ENCODE data around the gene SEMA6B.

SEMA6B gene

DNA sequence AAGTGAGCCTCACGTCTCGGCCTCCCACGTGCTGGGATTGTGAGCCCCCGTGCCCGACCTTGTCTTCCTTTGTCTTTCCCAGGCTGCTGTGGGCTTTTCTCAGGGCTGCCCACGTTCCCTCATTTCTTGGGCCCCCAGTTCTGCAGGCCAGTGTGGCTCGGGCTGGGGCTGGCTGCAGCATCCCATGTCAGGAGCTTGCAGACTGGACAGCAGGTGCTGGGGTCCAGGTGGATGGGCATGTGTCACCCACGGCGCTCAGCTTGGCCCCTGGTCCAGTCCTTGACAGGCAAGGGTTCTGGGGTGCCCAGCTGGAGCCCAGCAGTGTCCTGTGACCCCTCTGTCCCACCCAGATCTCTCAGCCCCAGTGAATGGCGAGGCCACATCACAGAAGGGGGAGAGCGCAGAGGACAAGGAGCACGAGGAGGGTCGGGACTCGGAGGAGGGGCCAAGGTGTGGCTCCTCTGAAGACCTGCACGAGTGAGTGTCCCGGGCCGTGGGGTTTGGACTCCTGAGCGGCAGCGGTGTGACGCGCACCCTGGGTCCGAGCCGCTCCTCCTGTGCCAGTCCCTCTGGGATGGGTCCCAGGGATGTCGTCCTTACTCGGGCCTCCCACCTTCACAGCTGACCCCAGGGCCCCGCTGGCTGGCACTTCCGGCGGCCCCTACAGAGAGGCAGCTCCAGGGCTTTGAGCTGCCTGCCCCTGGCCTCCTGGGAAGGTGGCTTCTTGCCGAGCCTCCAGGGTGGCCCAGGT, 58.5 kb downstream of the SEMA6B start:
- Mint-ChIP-seq H3K36me3 (ENCODE audit: low read depth) (peaks cover 7% of the 10 kb centered on the region), H3K4me3 (no peak overlapping the region), H3K9me3 (no peaks in the 10 kb centered on the region), H3K27me3 (ENCODE audit: low read depth) (no peaks in the 10 kb centered on the region), H3K27ac (no peak overlapping the region), H3K4me1 (ENCODE audit: low read depth) (peaks cover 2% of the 10 kb centered on the region)

DNA sequence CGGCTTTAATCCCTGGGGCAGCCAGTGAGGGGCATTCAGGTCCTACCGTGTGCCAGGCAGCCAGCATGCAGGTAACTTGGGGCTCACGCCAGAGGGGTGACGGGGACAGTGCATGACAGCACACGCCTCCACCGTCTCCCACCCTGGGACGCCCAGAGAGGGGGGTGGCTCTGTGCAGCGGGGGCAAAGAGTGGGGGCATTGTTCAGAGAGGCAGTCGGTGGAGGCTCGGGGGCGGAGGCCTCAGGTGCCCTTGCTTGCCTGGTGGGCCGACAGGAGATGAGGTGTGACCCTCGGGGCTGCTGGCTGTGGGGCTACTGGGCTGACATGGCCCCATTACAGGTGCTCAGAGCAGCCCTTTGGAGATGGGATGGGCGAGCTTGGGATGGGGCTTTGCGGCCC, 59.6 kb downstream of the SEMA6B start:
- Mint-ChIP-seq H3K27me3 (ENCODE audit: low read depth) (no peaks in the 10 kb centered on the region), H3K27ac (no peak overlapping the region), H3K4me1 (ENCODE audit: low read depth) (no peaks in the 10 kb centered on the region), H3K36me3 (ENCODE audit: low read depth) (peaks cover 2% of the 10 kb centered on the region), H3K9me3 (no peaks in the 10 kb centered on the region), H3K4me3 (no peak overlapping the region)

DNA sequence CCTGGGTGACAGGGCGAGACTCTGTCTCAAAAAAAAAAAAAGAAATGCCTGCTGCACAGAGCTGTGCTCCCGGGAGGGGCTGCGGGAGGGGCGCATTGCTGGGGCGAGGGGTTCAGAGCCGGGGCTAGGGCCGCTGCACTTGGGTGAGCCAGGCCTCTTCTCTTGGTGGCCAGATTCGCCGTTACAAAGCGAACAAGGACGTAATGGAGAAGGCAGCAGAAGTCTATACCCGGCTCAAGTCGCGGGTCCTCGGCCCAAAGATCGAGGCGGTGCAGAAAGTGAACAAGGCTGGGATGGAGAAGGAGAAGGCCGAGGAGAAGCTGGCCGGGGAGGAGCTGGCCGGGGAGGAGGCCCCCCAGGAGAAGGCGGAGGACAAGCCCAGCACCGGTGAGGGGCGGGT, 60.2 kb downstream of the SEMA6B start:
- H3K4me1 Mint-ChIP-seq (ENCODE audit: low read depth), result no peaks in the 10 kb centered on the region
- H3K36me3 Mint-ChIP-seq (ENCODE audit: low read depth), result peaks cover 2% of the 10 kb centered on the region
- no peak overlapping the region for H3K4me3 Mint-ChIP-seq
- no peaks in the 10 kb centered on the region for H3K9me3 Mint-ChIP-seq
- H3K27me3 Mint-ChIP-seq (ENCODE audit: low read depth), result no peaks in the 10 kb centered on the region
- H3K27ac Mint-ChIP-seq, result no peak overlapping the region

DNA sequence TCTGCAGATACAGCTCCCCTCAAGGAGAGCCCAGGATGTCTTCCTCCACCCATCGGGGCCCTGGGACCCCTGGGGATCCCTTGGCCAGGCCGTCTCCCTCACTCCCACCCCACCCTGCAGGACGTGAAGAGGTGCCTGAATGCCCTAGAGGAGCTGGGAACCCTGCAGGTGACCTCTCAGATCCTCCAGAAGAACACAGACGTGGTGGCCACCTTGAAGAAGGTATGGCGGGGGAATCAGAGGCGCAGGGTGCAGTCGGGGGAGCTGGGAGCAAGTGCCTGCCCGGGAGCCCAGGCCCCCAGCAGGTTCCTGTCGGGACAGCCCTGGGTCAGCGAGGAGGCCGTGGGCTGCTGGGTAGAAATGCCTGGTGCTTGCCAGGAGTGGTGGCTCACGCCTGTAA, 60.8 kb downstream of the SEMA6B start:
- peaks cover 2% of the 10 kb centered on the region for H3K36me3 Mint-ChIP-seq (ENCODE audit: low read depth)
- no peak overlapping the region for H3K4me3 Mint-ChIP-seq
- no peaks in the 10 kb centered on the region for H3K27me3 Mint-ChIP-seq (ENCODE audit: low read depth)
- H3K4me1 Mint-ChIP-seq (ENCODE audit: low read depth), result no peaks in the 10 kb centered on the region
- no peak overlapping the region for H3K27ac Mint-ChIP-seq
- H3K9me3 Mint-ChIP-seq, result no peaks in the 10 kb centered on the region

DNA sequence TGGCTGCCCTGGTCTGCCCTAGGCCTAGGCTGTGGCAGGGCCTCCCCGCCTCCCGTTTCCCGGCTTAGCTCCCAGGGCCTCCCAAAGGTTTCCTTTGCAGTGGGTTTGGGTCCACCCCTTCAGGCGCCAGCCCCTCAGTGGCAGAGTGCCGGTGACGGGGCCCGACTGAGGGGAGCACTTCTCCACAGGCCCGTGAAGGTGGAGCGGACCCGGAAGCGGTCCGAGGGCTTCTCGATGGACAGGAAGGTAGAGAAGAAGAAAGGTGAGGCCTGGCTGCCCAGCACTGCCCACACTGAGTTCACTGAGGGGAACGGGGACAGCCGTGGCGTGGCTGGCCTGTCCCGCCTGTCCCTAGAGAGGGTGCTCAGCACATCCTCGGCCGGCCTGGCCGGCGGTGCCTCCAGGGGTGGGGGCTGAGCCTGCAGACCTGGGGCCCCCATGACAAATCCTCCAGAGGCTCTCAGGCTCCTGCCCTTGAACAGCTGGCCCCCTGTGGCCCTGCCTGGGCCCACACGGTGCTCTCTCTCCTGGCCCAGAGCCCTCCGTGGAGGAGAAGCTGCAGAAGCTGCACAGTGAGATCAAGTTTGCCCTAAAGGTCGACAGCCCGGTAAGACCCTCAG, 61.6 kb downstream of the SEMA6B start:
- Mint-ChIP-seq H3K27me3 (ENCODE audit: low read depth) (no peaks in the 10 kb centered on the region), H3K27ac (no peak overlapping the region), H3K4me3 (no peak overlapping the region)

DNA sequence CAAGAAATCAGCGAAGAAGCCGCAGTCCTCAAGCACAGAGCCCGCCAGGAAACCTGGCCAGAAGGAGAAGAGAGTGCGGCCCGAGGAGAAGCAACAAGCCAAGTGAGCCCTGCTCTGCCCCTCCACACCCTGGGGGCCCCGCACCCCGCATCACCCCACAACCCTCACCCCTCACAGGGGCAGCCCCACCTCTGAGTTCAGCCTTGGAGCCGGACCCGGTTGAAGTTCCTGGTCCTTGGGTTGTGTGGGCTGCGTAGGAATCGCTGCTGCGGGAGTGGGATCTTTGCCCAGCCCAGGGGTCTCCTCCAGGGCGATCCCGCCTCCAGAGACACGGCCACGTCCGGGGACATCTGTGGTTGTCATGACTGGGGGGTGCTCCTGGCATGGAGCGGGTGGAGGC, 63.2 kb downstream of the SEMA6B start:
- H3K9me3 Mint-ChIP-seq, result no peaks in the 10 kb centered on the region

More for the DNA sequence above, 61.6 kb downstream of the SEMA6B start:
- Mint-ChIP-seq H3K4me1 (ENCODE audit: low read depth) (no peaks in the 10 kb centered on the region), H3K9me3 (no peaks in the 10 kb centered on the region), H3K36me3 (ENCODE audit: low read depth) (peaks cover 2% of the 10 kb centered on the region)

DNA sequence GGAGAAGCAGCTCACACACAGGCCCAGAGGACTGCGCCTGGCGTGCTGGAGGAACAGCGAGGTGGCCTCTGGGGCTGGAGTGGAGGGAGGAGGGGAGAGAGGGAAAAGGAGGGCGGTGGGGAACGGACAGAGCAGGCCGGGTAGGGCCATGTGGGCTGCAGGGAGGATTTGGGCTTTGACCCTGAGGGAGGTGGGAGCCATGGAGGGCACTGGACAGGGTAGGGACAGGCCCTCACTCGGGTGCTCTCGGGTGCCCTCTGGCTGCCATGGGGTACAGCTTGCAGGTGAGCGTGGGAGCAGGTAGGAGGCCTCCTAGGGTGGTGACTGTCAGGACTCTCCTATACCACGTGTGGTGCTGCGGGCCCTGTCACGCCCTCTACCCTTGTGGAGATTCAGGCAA, 64.0 kb downstream of the SEMA6B start:
- no peaks in the 10 kb centered on the region for H3K4me1 Mint-ChIP-seq (ENCODE audit: low read depth)
- H3K4me3 Mint-ChIP-seq, result no peak overlapping the region
- no peaks in the 10 kb centered on the region for H3K27me3 Mint-ChIP-seq (ENCODE audit: low read depth)
- no peaks in the 10 kb centered on the region for H3K9me3 Mint-ChIP-seq
- H3K36me3 Mint-ChIP-seq (ENCODE audit: low read depth), result peaks cover 4% of the 10 kb centered on the region
- no peak overlapping the region for H3K27ac Mint-ChIP-seq

More for the DNA sequence above, 63.2 kb downstream of the SEMA6B start:
- Mint-ChIP-seq H3K36me3 (ENCODE audit: low read depth) (peaks cover 2% of the 10 kb centered on the region), H3K27ac (no peak overlapping the region), H3K4me1 (ENCODE audit: low read depth) (no peaks in the 10 kb centered on the region), H3K27me3 (ENCODE audit: low read depth) (no peaks in the 10 kb centered on the region), H3K4me3 (no peak overlapping the region)

DNA sequence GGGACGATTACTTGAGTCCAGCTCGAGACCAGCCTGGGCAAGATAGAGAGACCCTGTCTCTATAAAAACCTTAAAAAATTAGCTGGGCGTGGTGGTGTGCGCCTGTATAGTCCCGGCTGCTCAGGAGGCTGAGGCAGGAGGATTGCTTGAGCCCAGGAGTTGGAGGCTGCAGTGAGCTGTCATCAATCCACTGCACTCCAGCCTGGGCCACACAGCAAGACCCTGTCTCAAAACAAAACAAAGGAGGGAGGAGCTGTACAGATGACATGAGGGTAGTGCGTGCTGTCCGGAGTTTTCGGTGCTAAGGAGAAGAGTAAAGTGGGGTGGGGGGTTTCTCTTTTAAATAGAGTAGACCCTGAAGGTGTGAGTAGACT, 64.8 kb downstream of the SEMA6B start:
- H3K4me1 Mint-ChIP-seq (ENCODE audit: low read depth), result no peaks in the 10 kb centered on the region

DNA sequence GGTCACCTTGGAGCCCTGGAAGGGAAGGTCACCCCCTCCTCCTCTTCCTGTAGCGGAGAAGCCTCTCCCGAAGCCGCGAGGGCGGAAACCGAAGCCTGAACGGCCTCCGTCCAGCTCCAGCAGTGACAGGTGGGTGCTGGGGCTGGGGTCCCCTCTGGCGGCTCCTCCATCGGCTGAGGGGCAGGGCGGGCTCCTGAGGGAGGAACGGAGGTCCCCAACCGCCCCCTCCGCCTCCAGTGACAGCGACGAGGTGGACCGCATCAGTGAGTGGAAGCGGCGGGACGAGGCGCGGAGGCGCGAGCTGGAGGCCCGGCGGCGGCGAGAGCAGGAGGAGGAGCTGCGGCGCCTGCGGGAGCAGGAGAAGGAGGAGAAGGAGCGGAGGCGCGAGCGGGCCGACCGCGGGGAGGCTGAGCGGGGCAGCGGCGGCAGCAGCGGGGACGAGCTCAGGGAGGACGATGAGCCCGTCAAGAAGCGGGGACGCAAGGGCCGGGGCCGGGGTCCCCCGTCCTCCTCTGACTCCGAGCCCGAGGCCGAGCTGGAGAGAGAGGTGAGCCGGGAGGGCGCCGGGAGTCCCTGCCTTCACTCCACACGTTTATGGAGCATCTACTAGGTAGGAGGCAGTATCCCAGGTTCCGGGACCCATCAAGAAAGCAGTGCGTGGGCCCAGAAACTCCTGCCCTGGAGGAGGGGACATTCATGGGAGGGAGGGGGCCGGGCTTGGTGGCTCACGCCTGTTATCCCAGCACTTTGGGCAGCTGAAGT, 65.4 kb downstream of the SEMA6B start:
- Mint-ChIP-seq H3K4me3 (no peak overlapping the region), H3K36me3 (ENCODE audit: low read depth) (peaks cover 11% of the 10 kb centered on the region), H3K27me3 (ENCODE audit: low read depth) (no peaks in the 10 kb centered on the region), H3K27ac (no peak overlapping the region), H3K9me3 (no peaks in the 10 kb centered on the region), H3K4me1 (ENCODE audit: low read depth) (no peaks in the 10 kb centered on the region)

More for the DNA sequence above, 64.8 kb downstream of the SEMA6B start:
- H3K27me3 Mint-ChIP-seq (ENCODE audit: low read depth), result no peaks in the 10 kb centered on the region
- no peak overlapping the region for H3K4me3 Mint-ChIP-seq
- H3K27ac Mint-ChIP-seq, result peak overlapping the region; percentile 52
- peaks cover 9% of the 10 kb centered on the region for H3K36me3 Mint-ChIP-seq (ENCODE audit: low read depth)
- H3K9me3 Mint-ChIP-seq, result no peaks in the 10 kb centered on the region

DNA sequence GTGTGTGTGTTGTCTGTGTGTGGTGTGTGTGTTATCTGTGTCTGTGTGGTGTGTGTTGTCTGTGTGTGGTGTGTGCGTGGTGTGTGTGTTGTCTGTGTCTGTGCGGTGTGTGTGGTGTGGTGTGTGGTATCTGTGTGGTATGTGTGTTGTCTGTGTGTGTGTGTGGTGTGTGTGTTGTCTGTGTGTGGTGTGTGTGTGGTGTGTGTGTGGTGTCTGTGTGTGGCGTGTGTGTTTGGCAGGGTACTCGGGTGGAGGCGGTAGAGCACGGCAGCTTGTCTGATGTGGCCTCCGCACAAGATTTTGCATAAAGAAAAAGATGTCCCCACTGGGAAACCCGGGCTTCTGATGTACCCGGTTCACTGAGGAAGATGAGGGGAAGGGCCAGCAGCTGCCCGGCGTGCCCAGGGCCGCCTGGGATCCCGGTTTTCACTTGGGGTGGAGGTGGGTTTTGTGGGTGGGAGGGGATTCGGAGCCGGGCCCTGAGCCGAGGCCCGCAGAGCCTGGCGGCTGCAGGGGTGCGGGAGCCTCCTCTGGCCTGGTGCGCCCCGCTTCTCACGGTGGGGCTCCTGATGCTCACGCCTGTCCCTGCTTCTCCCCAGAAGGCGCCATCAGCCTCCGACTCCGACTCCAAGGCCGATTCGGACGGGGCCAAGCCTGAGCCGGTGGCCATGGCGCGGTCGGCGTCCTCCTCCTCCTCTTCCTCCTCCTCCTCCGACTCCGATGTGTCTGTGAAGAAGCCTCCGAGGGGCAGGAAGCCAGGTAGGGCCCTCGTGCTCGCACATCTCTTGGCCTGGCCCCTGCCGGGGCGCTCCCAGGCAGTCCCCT, 66.2 kb downstream of the SEMA6B start:
- Mint-ChIP-seq H3K4me1 (ENCODE audit: low read depth) (no peaks in the 10 kb centered on the region), H3K36me3 (ENCODE audit: low read depth) (peaks cover 12% of the 10 kb centered on the region), H3K9me3 (no peaks in the 10 kb centered on the region), H3K4me3 (no peak overlapping the region), H3K27ac (no peak overlapping the region), H3K27me3 (ENCODE audit: low read depth) (no peaks in the 10 kb centered on the region)
